ENCODE measurements around the gene YJU2. TPM values are rescaled to one million over a fixed set of nuclear protein-coding genes. Genes with fewer than 3 reads are reported as not detected.
"Not testable (repeated sequence)": the region's sequence is repeated elsewhere in the genome, so short reads cannot be mapped to it uniquely, and the experiment has no call there.

Gene YJU2
- total RNA-seq, 1 donor from 2014 or later = 22.9 TPM

DNA sequence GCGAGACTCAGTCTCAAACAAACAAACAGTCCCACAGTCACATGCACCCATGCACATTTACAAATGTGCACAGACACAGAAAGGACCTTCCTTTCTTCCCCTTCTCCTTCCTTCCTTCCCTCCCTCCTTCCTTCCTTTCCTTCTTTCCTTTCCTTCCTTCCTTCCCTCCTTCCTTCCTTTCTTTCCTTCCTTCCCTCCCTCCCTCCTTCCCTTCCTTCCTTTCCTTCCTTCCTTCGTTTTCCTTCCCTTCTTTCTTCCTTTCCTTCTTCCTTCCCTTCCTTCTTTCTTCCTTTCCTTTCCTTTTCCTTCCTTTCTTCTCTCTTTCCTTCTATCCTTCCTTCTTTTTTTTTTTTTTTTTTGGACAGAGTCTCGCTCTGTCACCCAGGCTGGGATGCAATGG lies 33.8 kb upstream of the YJU2 start:
- TF ChIP-seq, protein P1, sequence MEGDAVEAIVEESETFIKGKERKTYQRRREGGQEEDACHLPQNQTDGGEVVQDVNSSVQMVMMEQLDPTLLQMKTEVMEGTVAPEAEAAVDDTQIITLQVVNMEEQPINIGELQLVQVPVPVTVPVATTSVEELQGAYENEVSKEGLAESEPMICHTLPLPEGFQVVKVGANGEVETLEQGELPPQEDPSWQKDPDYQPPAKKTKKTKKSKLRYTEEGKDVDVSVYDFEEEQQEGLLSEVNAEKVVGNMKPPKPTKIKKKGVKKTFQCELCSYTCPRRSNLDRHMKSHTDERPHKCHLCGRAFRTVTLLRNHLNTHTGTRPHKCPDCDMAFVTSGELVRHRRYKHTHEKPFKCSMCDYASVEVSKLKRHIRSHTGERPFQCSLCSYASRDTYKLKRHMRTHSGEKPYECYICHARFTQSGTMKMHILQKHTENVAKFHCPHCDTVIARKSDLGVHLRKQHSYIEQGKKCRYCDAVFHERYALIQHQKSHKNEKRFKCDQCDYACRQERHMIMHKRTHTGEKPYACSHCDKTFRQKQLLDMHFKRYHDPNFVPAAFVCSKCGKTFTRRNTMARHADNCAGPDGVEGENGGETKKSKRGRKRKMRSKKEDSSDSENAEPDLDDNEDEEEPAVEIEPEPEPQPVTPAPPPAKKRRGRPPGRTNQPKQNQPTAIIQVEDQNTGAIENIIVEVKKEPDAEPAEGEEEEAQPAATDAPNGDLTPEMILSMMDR (conservative IDR thresholded peaks at IDR 0.05) = no peak
- Mint-ChIP-seq H3K4me1 (no peaks in the 10 kb centered on the region), H3K4me3 (no peak overlapping the region), H3K27ac (ENCODE audit: unreplicated experiment) (no peak overlapping the region), H3K27me3 (ENCODE audit: low read depth) (peaks cover 42% of the 10 kb centered on the region), H3K9me3 (no peaks in the 10 kb centered on the region), H3K36me3 (ENCODE audit: low read depth) (no peaks in the 10 kb centered on the region)
- no peak for DNase-seq (ENCODE audit: low read depth, low spot score)

DNA sequence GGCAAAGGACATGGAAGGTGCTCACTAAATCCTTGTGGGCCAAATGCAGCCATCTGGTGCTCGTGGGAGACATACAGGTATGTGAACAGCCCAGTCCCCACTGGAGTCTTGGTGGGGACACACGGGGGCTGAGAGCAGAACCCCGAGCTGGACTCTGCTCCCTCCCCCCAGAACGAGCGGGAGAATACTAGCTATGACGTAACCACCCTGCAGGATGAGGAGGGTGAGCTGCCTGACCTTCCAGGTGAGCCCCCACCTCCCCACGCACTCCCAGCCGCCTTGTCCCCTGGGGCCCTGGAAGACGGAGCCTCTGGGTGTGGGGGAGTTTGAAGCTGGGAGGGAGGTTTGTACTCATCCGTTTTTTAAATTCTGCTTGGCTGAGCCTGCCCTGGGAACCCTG lies 31.1 kb upstream of the YJU2 start:
- Mint-ChIP-seq H3K4me1 (no peaks in the 10 kb centered on the region), H3K4me3 (no peak overlapping the region), H3K9me3 (no peaks in the 10 kb centered on the region), H3K36me3 (ENCODE audit: low read depth) (no peaks in the 10 kb centered on the region), H3K27ac (ENCODE audit: unreplicated experiment) (no peak overlapping the region), H3K27me3 (ENCODE audit: low read depth) (peaks cover 35% of the 10 kb centered on the region)
- DNase-seq (ENCODE audit: low read depth, low spot score) = no peak
- TF ChIP-seq, protein P1 (conservative IDR thresholded peaks at IDR 0.05) = no peak

DNA sequence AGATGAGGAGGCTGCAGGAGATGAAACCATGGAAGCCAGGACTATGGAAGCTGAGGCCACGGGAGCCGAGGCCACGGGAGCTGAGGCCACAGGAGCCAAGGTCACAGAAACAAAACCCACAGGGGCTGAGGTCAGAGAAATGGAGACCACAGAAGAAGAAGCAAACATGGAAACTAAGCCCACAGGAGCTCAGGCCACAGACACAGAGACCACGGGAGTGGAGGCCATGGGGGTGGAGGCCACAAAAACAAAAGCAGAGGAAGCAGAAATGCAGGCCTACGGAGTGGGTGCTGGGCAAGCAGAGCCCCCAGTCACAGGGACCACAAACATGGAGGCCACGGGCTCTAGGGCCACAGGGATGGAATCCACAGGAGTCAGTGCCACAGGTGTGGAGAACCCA lies 30.0 kb upstream of the YJU2 start:
- H3K9me3 Mint-ChIP-seq = no peaks in the 10 kb centered on the region
- TF ChIP-seq, protein P1 (conservative IDR thresholded peaks at IDR 0.05) = no peak
- H3K4me3 Mint-ChIP-seq = no peak overlapping the region
- no peak for DNase-seq (ENCODE audit: low read depth, low spot score)
- peaks cover 29% of the 10 kb centered on the region for H3K27me3 Mint-ChIP-seq (ENCODE audit: low read depth)
- H3K4me1 Mint-ChIP-seq = no peaks in the 10 kb centered on the region
- H3K27ac Mint-ChIP-seq (ENCODE audit: unreplicated experiment) = no peak overlapping the region
- H3K36me3 Mint-ChIP-seq (ENCODE audit: low read depth) = no peaks in the 10 kb centered on the region

DNA sequence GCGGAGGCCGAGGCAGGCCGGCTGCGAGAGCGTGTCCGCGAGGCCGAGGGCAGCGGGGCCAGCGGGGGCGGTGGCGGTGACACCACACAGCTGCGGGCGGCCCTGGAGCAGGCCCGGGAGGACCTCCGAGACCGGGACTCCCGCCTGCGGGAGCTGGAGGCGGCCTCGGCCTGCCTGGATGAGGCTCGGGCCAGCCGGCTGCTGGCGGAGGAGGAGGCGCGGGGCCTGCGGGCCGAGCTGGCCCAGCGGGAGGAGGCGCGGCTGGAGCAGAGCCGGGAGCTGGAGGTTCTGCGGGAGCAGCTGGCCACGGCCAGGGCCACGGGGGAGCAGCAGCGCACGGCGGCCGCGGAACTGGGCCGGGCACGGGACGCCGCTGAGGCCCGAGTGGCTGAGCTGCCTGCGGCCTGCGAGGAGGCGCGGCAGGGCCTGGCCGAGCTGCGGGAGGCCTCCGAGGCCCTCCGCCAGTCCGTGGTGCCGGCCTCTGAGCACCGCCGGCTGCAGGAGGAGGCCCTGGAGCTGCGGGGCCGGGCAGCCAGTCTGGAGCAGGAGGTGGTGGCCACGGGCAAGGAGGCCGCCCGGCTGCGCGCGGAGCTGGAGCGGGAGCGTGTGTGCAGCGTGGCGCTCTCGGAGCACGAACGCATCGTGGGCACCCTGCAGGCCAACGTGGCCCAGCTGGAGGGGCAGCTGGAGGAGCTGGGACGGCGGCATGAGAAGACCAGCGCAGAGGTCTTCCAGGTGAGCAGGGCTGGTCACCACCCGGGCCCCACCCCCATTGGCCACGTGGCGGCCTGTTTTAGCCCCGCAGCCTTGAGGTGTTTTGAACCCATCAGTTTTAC lies 29.2 kb upstream of the YJU2 start:
- no peak overlapping the region for H3K27ac Mint-ChIP-seq (ENCODE audit: unreplicated experiment)
- no peak overlapping the region for H3K4me3 Mint-ChIP-seq
- no peak for DNase-seq (ENCODE audit: low read depth, low spot score)
- H3K9me3 Mint-ChIP-seq = no peaks in the 10 kb centered on the region
- no peaks in the 10 kb centered on the region for H3K4me1 Mint-ChIP-seq
- TF ChIP-seq, protein P1 (conservative IDR thresholded peaks at IDR 0.05) = no peak
- no peaks in the 10 kb centered on the region for H3K36me3 Mint-ChIP-seq (ENCODE audit: low read depth)
- H3K27me3 Mint-ChIP-seq (ENCODE audit: low read depth) = peaks cover 22% of the 10 kb centered on the region

DNA sequence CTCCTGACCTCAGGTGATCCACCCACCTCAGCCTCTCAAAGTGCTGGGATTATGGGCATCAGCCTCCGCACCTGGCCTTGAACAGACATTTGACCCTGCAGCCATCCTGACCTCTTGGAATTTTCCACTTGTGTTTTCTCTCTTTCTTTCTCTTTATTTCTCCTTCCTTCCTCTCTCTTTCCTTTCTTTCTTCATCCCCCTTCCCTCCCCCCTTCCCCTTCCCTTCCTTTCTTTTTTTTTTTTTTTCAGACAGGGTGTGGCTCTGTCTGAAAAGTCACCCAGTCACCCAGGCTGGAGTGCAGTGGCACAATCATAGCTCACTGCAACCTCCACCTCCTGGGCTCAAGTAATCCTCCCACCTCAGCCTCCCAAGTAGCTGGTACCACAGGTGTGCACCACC lies 28.4 kb upstream of the YJU2 start:
- H3K9me3 Mint-ChIP-seq; H3K4me1 Mint-ChIP-seq; H3K4me3 Mint-ChIP-seq; DNase-seq (ENCODE audit: low read depth, low spot score); H3K36me3 Mint-ChIP-seq (ENCODE audit: low read depth); H3K27ac Mint-ChIP-seq (ENCODE audit: unreplicated experiment): not testable (repeated sequence)
- H3K27me3 Mint-ChIP-seq (ENCODE audit: low read depth) = peaks cover 14% of the 10 kb centered on the region

DNA sequence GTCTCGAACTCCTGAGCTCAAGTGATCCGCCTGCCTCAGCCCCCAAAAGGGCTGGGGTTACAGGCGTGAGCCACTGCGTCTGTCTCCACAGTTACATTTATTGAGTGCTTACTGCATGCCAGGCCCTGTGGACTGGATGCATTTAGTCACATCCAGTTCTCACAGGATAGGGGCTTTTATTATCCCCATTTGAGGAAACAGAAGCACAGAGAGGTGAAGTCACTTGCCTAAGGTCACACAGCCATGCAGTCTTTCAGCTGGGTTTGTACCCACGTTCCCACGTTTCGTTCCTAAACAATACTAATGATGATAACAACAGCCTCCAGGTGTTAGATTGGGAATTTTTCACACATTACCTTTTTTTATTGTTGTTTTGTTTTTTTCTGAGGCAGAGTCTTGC lies 26.7 kb upstream of the YJU2 start:
- H3K4me3 Mint-ChIP-seq = no peak overlapping the region
- TF ChIP-seq, protein P1 (conservative IDR thresholded peaks at IDR 0.05) = no peak
- H3K9me3 Mint-ChIP-seq = no peaks in the 10 kb centered on the region
- no peaks in the 10 kb centered on the region for H3K4me1 Mint-ChIP-seq
- no peaks in the 10 kb centered on the region for H3K27me3 Mint-ChIP-seq (ENCODE audit: low read depth)
- no peak for DNase-seq (ENCODE audit: low read depth, low spot score)
- H3K36me3 Mint-ChIP-seq (ENCODE audit: low read depth) = no peaks in the 10 kb centered on the region
- H3K27ac Mint-ChIP-seq (ENCODE audit: unreplicated experiment) = no peak overlapping the region

All from neural crest cell (in vitro differentiated cells).